ENCODE measurements around the gene MCM6.

- TF ChIP-seq, protein P1, sequence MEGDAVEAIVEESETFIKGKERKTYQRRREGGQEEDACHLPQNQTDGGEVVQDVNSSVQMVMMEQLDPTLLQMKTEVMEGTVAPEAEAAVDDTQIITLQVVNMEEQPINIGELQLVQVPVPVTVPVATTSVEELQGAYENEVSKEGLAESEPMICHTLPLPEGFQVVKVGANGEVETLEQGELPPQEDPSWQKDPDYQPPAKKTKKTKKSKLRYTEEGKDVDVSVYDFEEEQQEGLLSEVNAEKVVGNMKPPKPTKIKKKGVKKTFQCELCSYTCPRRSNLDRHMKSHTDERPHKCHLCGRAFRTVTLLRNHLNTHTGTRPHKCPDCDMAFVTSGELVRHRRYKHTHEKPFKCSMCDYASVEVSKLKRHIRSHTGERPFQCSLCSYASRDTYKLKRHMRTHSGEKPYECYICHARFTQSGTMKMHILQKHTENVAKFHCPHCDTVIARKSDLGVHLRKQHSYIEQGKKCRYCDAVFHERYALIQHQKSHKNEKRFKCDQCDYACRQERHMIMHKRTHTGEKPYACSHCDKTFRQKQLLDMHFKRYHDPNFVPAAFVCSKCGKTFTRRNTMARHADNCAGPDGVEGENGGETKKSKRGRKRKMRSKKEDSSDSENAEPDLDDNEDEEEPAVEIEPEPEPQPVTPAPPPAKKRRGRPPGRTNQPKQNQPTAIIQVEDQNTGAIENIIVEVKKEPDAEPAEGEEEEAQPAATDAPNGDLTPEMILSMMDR (IDR thresholded peaks at IDR 0.05 in 4 of 5, conservative IDR thresholded peaks at IDR 0.05 in 1 of 5), result no peak
- no peak for TF ChIP-seq POLR2A (IDR thresholded peaks at IDR 0.05)
These were observed 61.0 kb downstream of the MCM6 start for GRCh38 chr2:135815269-135815668.

Data from gastrocnemius medialis (tissue), 4 donors.